MM.1S (cell line): ENCODE measurements around the gene RREB1.

Experiments
- EZH2 ChIP-seq: fragments of 300-600 bp; sonication (generic); optimal IDR thresholded peaks from 2 replicates; pipeline ENCODE3; 2017; ENCODE audit warnings: low read depth, mild to moderate bottlenecking, antibody characterized with exemption, low read length, mixed read lengths
- EZH2phosphoT487 ChIP-seq: fragments of 300-600 bp; sonication (generic); IDR thresholded peaks from 2 replicates; pipeline ENCODE4 v1.6.1; 2018; ENCODE audit warnings: antibody characterized with exemption, low read length
- TF ChIP-seq, protein P1 (sequence below): fragments of 300-600 bp; sonication (generic); IDR thresholded peaks from 2 replicates; pipeline ENCODE4 v1.5.1; 2016; ENCODE audit warnings: antibody characterized with exemption, low read length, mixed read lengths

DNA sequence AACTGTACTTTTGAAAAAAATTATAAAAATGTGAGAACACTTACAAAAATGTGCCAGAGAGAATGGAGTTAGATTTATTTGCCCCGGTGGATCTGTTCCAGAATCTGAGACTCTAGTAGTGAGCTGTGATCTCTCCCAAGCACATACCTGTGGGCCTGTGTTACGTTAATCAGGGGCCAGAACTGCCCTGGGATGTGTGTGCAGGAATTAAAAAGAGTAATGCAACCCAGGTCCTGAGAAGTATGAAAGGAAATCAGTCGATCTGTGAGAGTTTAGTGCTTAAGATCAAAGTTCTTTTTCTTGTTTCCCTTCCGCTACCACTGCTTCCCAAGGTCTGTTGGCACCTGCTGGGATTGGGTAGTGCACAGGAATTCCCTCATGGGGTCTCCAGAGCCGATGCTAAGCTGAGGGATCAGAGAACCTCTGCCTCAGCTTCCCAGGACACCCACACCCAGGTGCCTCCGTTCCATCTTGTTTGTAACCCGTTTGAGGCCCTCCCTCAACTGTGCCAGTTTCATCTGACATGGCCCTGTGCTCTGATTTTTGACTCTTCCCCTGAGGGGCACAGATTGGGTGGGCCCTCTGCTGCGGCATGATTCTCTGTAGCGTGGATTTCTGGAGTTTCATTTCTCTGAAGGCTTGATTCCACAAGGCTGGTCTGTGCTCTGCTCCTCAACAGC, 87.7 kb downstream of the RREB1 start:
- TF ChIP-seq, protein P1, sequence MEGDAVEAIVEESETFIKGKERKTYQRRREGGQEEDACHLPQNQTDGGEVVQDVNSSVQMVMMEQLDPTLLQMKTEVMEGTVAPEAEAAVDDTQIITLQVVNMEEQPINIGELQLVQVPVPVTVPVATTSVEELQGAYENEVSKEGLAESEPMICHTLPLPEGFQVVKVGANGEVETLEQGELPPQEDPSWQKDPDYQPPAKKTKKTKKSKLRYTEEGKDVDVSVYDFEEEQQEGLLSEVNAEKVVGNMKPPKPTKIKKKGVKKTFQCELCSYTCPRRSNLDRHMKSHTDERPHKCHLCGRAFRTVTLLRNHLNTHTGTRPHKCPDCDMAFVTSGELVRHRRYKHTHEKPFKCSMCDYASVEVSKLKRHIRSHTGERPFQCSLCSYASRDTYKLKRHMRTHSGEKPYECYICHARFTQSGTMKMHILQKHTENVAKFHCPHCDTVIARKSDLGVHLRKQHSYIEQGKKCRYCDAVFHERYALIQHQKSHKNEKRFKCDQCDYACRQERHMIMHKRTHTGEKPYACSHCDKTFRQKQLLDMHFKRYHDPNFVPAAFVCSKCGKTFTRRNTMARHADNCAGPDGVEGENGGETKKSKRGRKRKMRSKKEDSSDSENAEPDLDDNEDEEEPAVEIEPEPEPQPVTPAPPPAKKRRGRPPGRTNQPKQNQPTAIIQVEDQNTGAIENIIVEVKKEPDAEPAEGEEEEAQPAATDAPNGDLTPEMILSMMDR = no peak
- TF ChIP-seq EZH2 (no peak), EZH2phosphoT487 (no peak)
